GM12865 (cell line): ENCODE results near the gene CD93.

Experiments
- DNase-seq: peaks from one replicate; pipeline ENCODE4 v3.0.0; 2010; ENCODE audit warnings: low read depth
- H3K4me3 ChIP-seq: 2 replicates; pipeline ENCODE4 v1.5.1; 2011; ENCODE audit warnings: mild to moderate bottlenecking, low read depth, low read length, control low read depth
- CTCF ChIP-seq: IDR thresholded peaks from 2 replicates; pipeline ENCODE4 v1.5.1; 2011; ENCODE audit warnings: low read length, control low read depth, low read depth, inconsistent platforms; ENCODE audit not compliant: insufficient read depth; ENCODE audit errors: missing control alignments

CD93 gene

DNA sequence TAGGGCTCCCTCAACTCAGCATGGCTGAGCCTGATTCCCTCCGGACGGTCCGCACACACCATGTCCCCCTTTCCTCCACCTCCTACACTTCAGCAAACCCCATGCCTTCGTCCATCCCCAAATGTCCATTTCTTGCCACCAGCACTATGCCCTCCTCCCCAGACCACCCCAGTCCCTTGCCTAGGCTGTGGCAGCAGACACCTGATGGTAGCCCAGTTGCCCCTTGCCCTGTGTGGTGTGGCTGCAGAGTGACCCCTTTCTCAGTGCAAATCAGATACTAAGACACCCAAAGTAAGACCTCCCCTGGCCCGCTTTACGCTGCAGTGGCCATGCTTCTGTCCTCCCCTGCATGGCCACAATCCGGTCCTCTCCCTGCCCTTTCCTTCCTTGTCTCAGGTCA is 34.1 kb upstream of the CD93 start:
- no peak overlapping the region for H3K4me3 ChIP-seq
- no peak for TF ChIP-seq CTCF
- no peak for DNase-seq

GRCh38 chr20:23119456-23120216 is 33.5 kb upstream of the CD93 start:
- no peak overlapping the region for H3K4me3 ChIP-seq
- no peak for DNase-seq
- TF ChIP-seq CTCF, result no peak

DNA sequence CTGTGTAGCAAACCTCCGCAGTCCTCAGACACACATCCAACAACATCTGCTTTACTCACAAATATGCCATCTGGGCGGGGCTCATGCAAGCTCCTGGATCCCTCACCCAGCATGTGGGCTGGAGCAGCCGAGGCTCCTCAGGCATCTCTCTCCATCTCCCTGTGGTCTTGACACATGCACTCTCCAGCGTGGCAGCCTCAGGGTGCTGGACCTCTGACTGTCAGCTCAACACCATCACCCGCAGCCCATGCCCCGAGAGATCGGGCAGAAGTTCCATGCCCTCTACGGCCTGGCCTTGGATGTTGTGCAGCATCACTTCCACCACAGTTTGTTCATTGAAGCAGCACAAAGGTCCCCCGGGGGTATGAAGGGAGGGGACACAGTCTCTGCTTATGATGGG is 32.6 kb upstream of the CD93 start:
- no peak overlapping the region for H3K4me3 ChIP-seq
- TF ChIP-seq CTCF, result no peak
- no peak for DNase-seq

GRCh38 chr20:23118144-23118543 is 32.0 kb upstream of the CD93 start:
- no peak overlapping the region for H3K4me3 ChIP-seq
- TF ChIP-seq CTCF, result no peak
- DNase-seq, result peak; percentile 52

- no peak for DNase-seq
- no peak overlapping the region for H3K4me3 ChIP-seq
- no peak for TF ChIP-seq CTCF
Observed at GRCh38 chr20:23117738-23118137, 31.6 kb upstream of the CD93 start.

DNA sequence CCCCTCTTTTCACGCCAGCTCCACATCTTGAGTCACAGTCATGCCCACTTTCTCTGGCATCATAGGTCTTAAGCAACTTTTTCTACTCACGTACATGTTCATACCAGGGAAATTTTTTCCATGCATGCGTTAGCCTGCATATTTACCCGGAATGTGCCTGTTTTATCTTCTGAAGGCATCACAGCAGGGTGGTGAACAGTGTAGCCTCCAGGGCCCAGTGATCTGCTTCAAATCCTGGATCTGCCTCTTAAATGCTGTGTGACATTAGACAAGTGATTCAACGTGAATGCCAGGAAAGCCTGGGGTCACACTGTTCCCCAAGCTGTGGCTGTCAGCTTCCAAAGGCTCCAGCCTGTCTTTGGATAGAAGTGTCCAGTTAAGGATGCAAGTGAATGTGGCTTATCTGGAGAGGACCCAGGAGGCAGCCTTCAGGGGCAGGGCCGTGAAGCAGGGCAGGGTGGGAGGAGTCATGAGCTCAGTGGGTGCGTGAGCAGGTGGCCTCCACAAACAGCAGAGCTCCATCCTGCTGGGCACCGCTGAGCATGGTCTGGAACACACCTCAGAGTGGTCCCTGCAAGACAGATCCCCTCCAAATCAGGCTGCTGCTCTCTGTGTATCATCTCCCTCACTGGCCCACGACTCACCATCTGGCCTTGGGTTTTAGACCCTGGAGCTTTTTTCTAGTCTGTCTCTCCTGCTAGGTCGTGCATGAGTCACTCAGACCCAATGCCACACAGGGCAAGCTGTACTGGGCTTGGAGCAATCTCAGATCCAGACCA is 30.4 kb upstream of the CD93 start:
- no peak for TF ChIP-seq CTCF
- no peak overlapping the region for H3K4me3 ChIP-seq
- DNase-seq, result no peak
